HEK293 (cell line): ENCODE data around the gene PARP6.

Source experiments
- FEZF1 ChIP-seq: fragments of 450-650 bp; formaldehyde crosslinking; IDR thresholded peaks from 2 replicates; pipeline ENCODE4 v1.5.1; 2016; ENCODE audit warnings: missing biosample characterization, missing genetic modification characterization
- GLIS1 ChIP-seq: fragments of 450-650 bp; formaldehyde crosslinking; IDR thresholded peaks from 2 replicates; pipeline ENCODE4 v1.5.1; 2016; ENCODE audit warnings: missing biosample characterization, missing genetic modification characterization
- KLF16 ChIP-seq: fragments of 450-650 bp; formaldehyde crosslinking; IDR thresholded peaks from 2 replicates; pipeline ENCODE4 v1.5.1; 2017; ENCODE audit warnings: missing biosample characterization, missing genetic modification characterization
- KLF8 ChIP-seq: fragments of 450-650 bp; formaldehyde crosslinking; IDR thresholded peaks from 2 replicates; pipeline ENCODE4 v1.5.1; 2016; ENCODE audit warnings: missing biosample characterization, missing genetic modification characterization
- MYNN ChIP-seq: fragments of 450-650 bp; formaldehyde crosslinking; IDR thresholded peaks from 2 replicates; pipeline ENCODE4 v1.5.1; 2016; ENCODE audit warnings: missing biosample characterization, missing genetic modification characterization, borderline replicate concordance
- PATZ1 ChIP-seq: fragments of 450-650 bp; formaldehyde crosslinking; IDR thresholded peaks from 2 replicates; pipeline ENCODE4 v1.5.1; 2016; ENCODE audit warnings: missing biosample characterization, missing genetic modification characterization
- SCRT1 ChIP-seq: fragments of 450-650 bp; formaldehyde crosslinking; IDR thresholded peaks from 2 replicates; pipeline ENCODE4 v1.5.1; 2016; ENCODE audit warnings: missing biosample characterization, missing genetic modification characterization, borderline replicate concordance
- YY1 ChIP-seq: fragments of 450-650 bp; formaldehyde crosslinking; IDR thresholded peaks from 2 replicates; pipeline ENCODE4 v1.5.1; 2018; ENCODE audit warnings: missing biosample characterization, missing genetic modification characterization
- ZBTB20 ChIP-seq: fragments of 450-650 bp; formaldehyde crosslinking; IDR thresholded peaks from 2 replicates; pipeline ENCODE4 v1.5.1; 2016; ENCODE audit warnings: missing biosample characterization, missing genetic modification characterization
- ZBTB8A ChIP-seq: fragments of 450-650 bp; formaldehyde crosslinking; IDR thresholded peaks from 2 replicates; pipeline ENCODE4 v1.5.1; 2016; ENCODE audit warnings: missing biosample characterization, missing genetic modification characterization
- ZFP3 ChIP-seq: fragments of 450-650 bp; formaldehyde crosslinking; IDR thresholded peaks from 2 replicates; pipeline ENCODE4 v1.5.1; 2016; ENCODE audit warnings: low read depth, missing biosample characterization, missing genetic modification characterization
- ZFP69B ChIP-seq: fragments of 450-650 bp; formaldehyde crosslinking; IDR thresholded peaks from 2 replicates; pipeline ENCODE4 v1.5.1; 2016; ENCODE audit warnings: missing biosample characterization, missing genetic modification characterization
- ZNF112 ChIP-seq: fragments of 450-650 bp; formaldehyde crosslinking; IDR thresholded peaks from 2 replicates; pipeline ENCODE4 v1.5.0; 2017; ENCODE audit warnings: missing biosample characterization, missing genetic modification characterization
- ZNF146 ChIP-seq: fragments of 450-650 bp; formaldehyde crosslinking; IDR thresholded peaks from 2 replicates; pipeline ENCODE4 v1.5.1; 2016; ENCODE audit warnings: missing biosample characterization, missing genetic modification characterization
- ZNF174 ChIP-seq: fragments of 450-650 bp; formaldehyde crosslinking; IDR thresholded peaks from 2 replicates; pipeline ENCODE4 v1.5.0; 2017; ENCODE audit warnings: missing biosample characterization, mild to moderate bottlenecking, missing genetic modification characterization
- ZNF433 ChIP-seq: fragments of 450-650 bp; formaldehyde crosslinking; IDR thresholded peaks from 2 replicates; pipeline ENCODE4 v1.5.1; 2016; ENCODE audit warnings: missing biosample characterization, missing genetic modification characterization, low read depth
- ZNF48 ChIP-seq: fragments of 450-650 bp; formaldehyde crosslinking; IDR thresholded peaks from 2 replicates; pipeline ENCODE4 v1.5.1; 2016; ENCODE audit warnings: missing biosample characterization, missing genetic modification characterization
- ZNF501 ChIP-seq: fragments of 450-650 bp; formaldehyde crosslinking; IDR thresholded peaks from 2 replicates; pipeline ENCODE4 v1.5.1; 2016; ENCODE audit warnings: missing biosample characterization, missing genetic modification characterization
- ZNF530 ChIP-seq: fragments of 450-650 bp; formaldehyde crosslinking; IDR thresholded peaks from 2 replicates; pipeline ENCODE4 v1.5.1; 2016; ENCODE audit warnings: low read depth, missing biosample characterization, missing genetic modification characterization
- ZNF544 ChIP-seq: fragments of 450-650 bp; formaldehyde crosslinking; IDR thresholded peaks from 2 replicates; pipeline ENCODE4 v1.5.0; 2017; ENCODE audit warnings: missing biosample characterization, missing genetic modification characterization
- ZNF549 ChIP-seq: fragments of 450-650 bp; IDR thresholded peaks from 2 replicates; pipeline ENCODE4 v1.5.1; 2018; ENCODE audit warnings: missing biosample characterization, missing genetic modification characterization, mild to moderate bottlenecking, inconsistent platforms, moderate library complexity
- ZNF555 ChIP-seq: fragments of 450-650 bp; formaldehyde crosslinking; conservative IDR thresholded peaks from 2 replicates; pipeline ENCODE4 v1.5.1; 2017; ENCODE audit warnings: missing biosample characterization, mild to moderate bottlenecking, missing genetic modification characterization, inconsistent platforms
- ZNF560 ChIP-seq: fragments of 450-650 bp; formaldehyde crosslinking; IDR thresholded peaks from 2 replicates; pipeline ENCODE4 v1.5.1; 2017; ENCODE audit warnings: missing biosample characterization, missing genetic modification characterization, borderline replicate concordance
- ZNF629 ChIP-seq: fragments of 450-650 bp; formaldehyde crosslinking; IDR thresholded peaks from 2 replicates; pipeline ENCODE4 v1.5.1; 2017; ENCODE audit warnings: missing biosample characterization, missing genetic modification characterization
- ZNF664 ChIP-seq: fragments of 450-650 bp; formaldehyde crosslinking; IDR thresholded peaks from 2 replicates; pipeline ENCODE4 v1.5.1; 2016; ENCODE audit warnings: missing biosample characterization, missing genetic modification characterization
- ZNF776 ChIP-seq: fragments of 450-650 bp; formaldehyde crosslinking; IDR thresholded peaks from 2 replicates; pipeline ENCODE4 v1.5.0; 2017; ENCODE audit warnings: missing biosample characterization, missing genetic modification characterization, borderline replicate concordance
- ZNF777 ChIP-seq: fragments of 450-650 bp; formaldehyde crosslinking; IDR thresholded peaks from 2 replicates; pipeline ENCODE4 v1.5.1; 2017; ENCODE audit warnings: missing biosample characterization, missing genetic modification characterization, borderline replicate concordance
- ZNF791 ChIP-seq: fragments of 450-650 bp; formaldehyde crosslinking; IDR thresholded peaks from 2 replicates; pipeline ENCODE4 v1.5.1; 2016; ENCODE audit warnings: missing biosample characterization, missing genetic modification characterization
- TF ChIP-seq, protein P1 (sequence below): fragments of 450-650 bp; formaldehyde crosslinking; IDR thresholded peaks from 2 replicates; pipeline ENCODE4; 2016; ENCODE audit warnings: missing biosample characterization, missing genetic modification characterization
- TF ChIP-seq, protein P2 (sequence below): fragments of 450-650 bp; formaldehyde crosslinking; IDR thresholded peaks from 2 replicates; pipeline ENCODE4 v1.5.1; 2016; ENCODE audit warnings: missing biosample characterization, missing genetic modification characterization
- TF ChIP-seq, protein P3 (sequence below): fragments of 450-650 bp; formaldehyde crosslinking; IDR thresholded peaks from 2 replicates; pipeline ENCODE4 v1.5.1; 2016; ENCODE audit warnings: missing biosample characterization, missing genetic modification characterization

PARP6 gene

GRCh38 chr15:72230197-72231065 is 41.9 kb downstream of the PARP6 start (continued):
- no peak for TF ChIP-seq ZNF777 (tag by site-specific recombination)
- TF ChIP-seq KLF8 (tag by site-specific recombination) = peak; percentile 97
- no peak for TF ChIP-seq ZNF112 (tag by site-specific recombination)
- no peak for TF ChIP-seq ZNF174 (tag by site-specific recombination)
- peak; percentile 92 for TF ChIP-seq GLIS1
- TF ChIP-seq ZBTB20 = peak; percentile 63
- no peak for TF ChIP-seq ZNF776 (tag by site-specific recombination)
- TF ChIP-seq PATZ1 (tag by site-specific recombination) = peak; percentile 100
- TF ChIP-seq ZBTB8A (tag by site-specific recombination) = peak; percentile 95
- TF ChIP-seq, protein P1, sequence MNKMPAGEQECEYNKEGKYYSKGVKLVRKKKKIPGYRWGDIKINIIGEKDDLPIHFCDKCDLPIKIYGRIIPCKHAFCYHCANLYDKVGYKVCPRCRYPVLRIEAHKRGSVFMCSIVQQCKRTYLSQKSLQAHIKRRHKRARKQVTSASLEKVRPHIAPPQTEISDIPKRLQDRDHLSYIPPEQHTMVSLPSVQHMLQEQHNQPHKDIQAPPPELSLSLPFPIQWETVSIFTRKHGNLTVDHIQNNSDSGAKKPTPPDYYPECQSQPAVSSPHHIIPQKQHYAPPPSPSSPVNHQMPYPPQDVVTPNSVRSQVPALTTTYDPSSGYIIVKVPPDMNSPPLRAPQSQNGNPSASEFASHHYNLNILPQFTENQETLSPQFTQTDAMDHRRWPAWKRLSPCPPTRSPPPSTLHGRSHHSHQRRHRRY (tag by site-specific recombination) = peak; percentile 95
- no peak for TF ChIP-seq ZNF664 (tag by site-specific recombination)
- TF ChIP-seq ZNF433 = no peak
- TF ChIP-seq FEZF1 (tag by site-specific recombination) = peak; percentile 11; the same call in 1 of the 2 replicates
- TF ChIP-seq ZNF544 = no peak
- no peak for TF ChIP-seq ZNF530 (tag by site-specific recombination)
- no peak for TF ChIP-seq ZNF555 (tag by site-specific recombination)
- no peak for TF ChIP-seq ZNF560 (tag by site-specific recombination)
- no peak for TF ChIP-seq ZFP3 (tag by site-specific recombination)
- peak; percentile 83 for TF ChIP-seq ZNF501
- TF ChIP-seq ZFP69B (tag by site-specific recombination) = peak; percentile 93
- TF ChIP-seq ZNF629 = peak; percentile 86
- no peak; the same call in 1 of the 2 replicates for TF ChIP-seq YY1 (tag by site-specific recombination)
- peak; percentile 61 for TF ChIP-seq MYNN (tag by site-specific recombination)
- TF ChIP-seq KLF16 = peak; percentile 100
- no peak for TF ChIP-seq ZNF146 (tag by site-specific recombination)
- no peak for TF ChIP-seq ZNF791 (tag by site-specific recombination)
- TF ChIP-seq ZNF48 (tag by site-specific recombination) = no peak
- no peak for TF ChIP-seq ZNF549 (tag by site-specific recombination)
- TF ChIP-seq, protein P2, sequence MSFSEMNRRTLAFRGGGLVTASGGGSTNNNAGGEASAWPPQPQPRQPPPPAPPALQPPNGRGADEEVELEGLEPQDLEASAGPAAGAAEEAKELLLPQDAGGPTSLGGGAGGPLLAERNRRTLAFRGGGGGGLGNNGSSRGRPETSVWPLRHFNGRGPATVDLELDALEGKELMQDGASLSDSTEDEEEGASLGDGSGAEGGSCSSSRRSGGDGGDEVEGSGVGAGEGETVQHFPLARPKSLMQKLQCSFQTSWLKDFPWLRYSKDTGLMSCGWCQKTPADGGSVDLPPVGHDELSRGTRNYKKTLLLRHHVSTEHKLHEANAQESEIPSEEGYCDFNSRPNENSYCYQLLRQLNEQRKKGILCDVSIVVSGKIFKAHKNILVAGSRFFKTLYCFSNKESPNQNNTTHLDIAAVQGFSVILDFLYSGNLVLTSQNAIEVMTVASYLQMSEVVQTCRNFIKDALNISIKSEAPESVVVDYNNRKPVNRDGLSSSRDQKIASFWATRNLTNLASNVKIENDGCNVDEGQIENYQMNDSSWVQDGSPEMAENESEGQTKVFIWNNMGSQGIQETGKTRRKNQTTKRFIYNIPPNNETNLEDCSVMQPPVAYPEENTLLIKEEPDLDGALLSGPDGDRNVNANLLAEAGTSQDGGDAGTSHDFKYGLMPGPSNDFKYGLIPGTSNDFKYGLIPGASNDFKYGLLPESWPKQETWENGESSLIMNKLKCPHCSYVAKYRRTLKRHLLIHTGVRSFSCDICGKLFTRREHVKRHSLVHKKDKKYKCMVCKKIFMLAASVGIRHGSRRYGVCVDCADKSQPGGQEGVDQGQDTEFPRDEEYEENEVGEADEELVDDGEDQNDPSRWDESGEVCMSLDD (tag by site-specific recombination) = peak; percentile 99
- TF ChIP-seq, protein P3, sequence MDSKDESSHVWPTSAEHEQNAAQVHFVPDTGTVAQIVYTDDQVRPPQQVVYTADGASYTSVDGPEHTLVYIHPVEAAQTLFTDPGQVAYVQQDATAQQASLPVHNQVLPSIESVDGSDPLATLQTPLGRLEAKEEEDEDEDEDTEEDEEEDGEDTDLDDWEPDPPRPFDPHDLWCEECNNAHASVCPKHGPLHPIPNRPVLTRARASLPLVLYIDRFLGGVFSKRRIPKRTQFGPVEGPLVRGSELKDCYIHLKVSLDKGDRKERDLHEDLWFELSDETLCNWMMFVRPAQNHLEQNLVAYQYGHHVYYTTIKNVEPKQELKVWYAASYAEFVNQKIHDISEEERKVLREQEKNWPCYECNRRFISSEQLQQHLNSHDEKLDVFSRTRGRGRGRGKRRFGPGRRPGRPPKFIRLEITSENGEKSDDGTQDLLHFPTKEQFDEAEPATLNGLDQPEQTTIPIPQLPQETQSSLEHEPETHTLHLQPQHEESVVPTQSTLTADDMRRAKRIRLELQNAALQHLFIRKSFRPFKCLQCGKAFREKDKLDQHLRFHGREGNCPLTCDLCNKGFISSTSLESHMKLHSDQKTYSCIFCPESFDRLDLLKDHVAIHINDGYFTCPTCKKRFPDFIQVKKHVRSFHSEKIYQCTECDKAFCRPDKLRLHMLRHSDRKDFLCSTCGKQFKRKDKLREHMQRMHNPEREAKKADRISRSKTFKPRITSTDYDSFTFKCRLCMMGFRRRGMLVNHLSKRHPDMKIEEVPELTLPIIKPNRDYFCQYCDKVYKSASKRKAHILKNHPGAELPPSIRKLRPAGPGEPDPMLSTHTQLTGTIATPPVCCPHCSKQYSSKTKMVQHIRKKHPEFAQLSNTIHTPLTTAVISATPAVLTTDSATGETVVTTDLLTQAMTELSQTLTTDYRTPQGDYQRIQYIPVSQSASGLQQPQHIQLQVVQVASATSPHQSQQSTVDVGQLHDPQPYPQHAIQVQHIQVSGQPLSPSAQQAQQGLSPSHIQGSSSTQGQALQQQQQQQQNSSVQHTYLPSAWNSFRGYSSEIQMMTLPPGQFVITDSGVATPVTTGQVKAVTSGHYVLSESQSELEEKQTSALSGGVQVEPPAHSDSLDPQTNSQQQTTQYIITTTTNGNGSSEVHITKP (tag by site-specific recombination) = peak; percentile 98
- no peak for TF ChIP-seq SCRT1 (tag by site-specific recombination)
